GM23338 (cell line): ENCODE measurements around the gene PAGR1. TPM values are rescaled to one million over a fixed set of nuclear protein-coding genes. Genes with fewer than 3 reads are reported as not detected.

ENCODE experiments used
- ATAC-seq: fragments of 200-7000 bp; cut with Tn5 transposase; 3 replicates; pipeline ENCODE4 v1.9.1; 2020
- DNase-seq: peaks from one replicate; pipeline ENCODE4 v3.0.0-alpha.2; 2015; ENCODE audit warnings: low spot score
- H2AFZ ChIP-seq: fragments of 200-600 bp; sonication (generic); 2 replicates; pipeline ENCODE4 v1.8.0; 2016; ENCODE audit warnings: antibody characterized with exemption, mild to moderate bottlenecking, moderate library complexity
- H3F3A ChIP-seq: fragments of 200-600 bp; sonication (generic); replicated peaks from 2 replicates; pipeline ENCODE4 v1.8.0; 2017; ENCODE audit warnings: antibody characterized with exemption, mixed run types, low read depth
- H3K27ac ChIP-seq: fragments of 200-600 bp; sonication (generic); 2 replicates; pipeline ENCODE4 v1.6.1; 2016; ENCODE audit warnings: low read depth
- H3K27me3 ChIP-seq: fragments of 200-600 bp; sonication (generic); 2 replicates; pipeline ENCODE4 v1.8.0; 2016; ENCODE audit warnings: mild to moderate bottlenecking, mixed run types, moderate library complexity; ENCODE audit not compliant: insufficient read depth
- H3K36me3 ChIP-seq: fragments of 200-600 bp; sonication (generic); 2 replicates; pipeline ENCODE4 v1.8.0; 2016; ENCODE audit warnings: mild to moderate bottlenecking; ENCODE audit not compliant: insufficient read depth
- H3K4me1 ChIP-seq: fragments of 200-600 bp; sonication (generic); 2 replicates; pipeline ENCODE4 v1.8.0; 2016; ENCODE audit warnings: mild to moderate bottlenecking, moderate library complexity; ENCODE audit not compliant: insufficient read depth
- H3K4me2 ChIP-seq: fragments of 200-600 bp; sonication (generic); 2 replicates; pipeline ENCODE4 v1.7.1; 2017; ENCODE audit warnings: mixed run types
- H3K4me3 ChIP-seq: fragments of 200-600 bp; sonication (generic); 2 replicates; pipeline ENCODE4 v1.6.1; 2016; ENCODE audit warnings: mixed run types
- H3K79me2 ChIP-seq: fragments of 200-600 bp; sonication (generic); replicated peaks from 2 replicates; pipeline ENCODE4 v1.8.0; 2017; ENCODE audit warnings: mild to moderate bottlenecking; ENCODE audit not compliant: insufficient read depth
- H3K9me2 ChIP-seq: fragments of 200-600 bp; sonication (generic); 2 replicates; pipeline ENCODE4 v1.8.0; 2017; ENCODE audit not compliant: insufficient read depth
- H4K20me1 ChIP-seq: fragments of 200-600 bp; sonication (generic); replicated peaks from 2 replicates; pipeline ENCODE4 v1.8.0; 2017; ENCODE audit warnings: mild to moderate bottlenecking; ENCODE audit not compliant: insufficient read depth
- H3K27ac Mint-ChIP-seq: 2 replicates; pipeline ENCODE4 v1.8.0; 2020; ENCODE audit warnings: inconsistent platforms, mild to moderate bottlenecking, moderate library complexity, mixed read lengths
- H3K27me3 Mint-ChIP-seq: 3 replicates; pipeline ENCODE4 v1.8.0; 2022; ENCODE audit warnings: low read depth, mild to moderate bottlenecking, moderate library complexity, mixed read lengths, inconsistent platforms; ENCODE audit not compliant: insufficient read depth, poor library complexity
- H3K36me3 Mint-ChIP-seq: 3 replicates; pipeline ENCODE4 v1.8.0; 2021; ENCODE audit warnings: low read depth, mild to moderate bottlenecking, inconsistent platforms, moderate library complexity, mixed read lengths
- H3K4me1 Mint-ChIP-seq: 3 replicates; pipeline ENCODE4 v1.8.0; 2020; ENCODE audit warnings: mild to moderate bottlenecking, inconsistent platforms, mixed read lengths
- H3K4me3 Mint-ChIP-seq: 3 replicates; pipeline ENCODE4 v1.8.0; 2021; ENCODE audit warnings: moderate library complexity, mild to moderate bottlenecking, inconsistent platforms, mixed read lengths
- H3K9me3 Mint-ChIP-seq: 3 replicates; pipeline ENCODE4 v1.8.0; 2020; ENCODE audit warnings: moderate library complexity, mild to moderate bottlenecking, inconsistent platforms, mixed read lengths
- CREB1 ChIP-seq: fragments of 250-450 bp; sonication (Bioruptor Pico); IDR thresholded peaks from 2 replicates; pipeline ENCODE4 v1.5.0; 2020; ENCODE audit warnings: low read depth, mild to moderate bottlenecking, moderate library complexity
- CTCF ChIP-seq, 2 experiments: fragments of 200-600 bp in 1 of 2; sonication (generic) in 1 of 2; conservative IDR thresholded peaks; 2 replicates each; pipeline versions ENCODE4 v1.5.1 to v1.6.1; 2016 to 2017; ENCODE audit warnings: antibody characterized with exemption in 2 of 2, low read depth in 2 of 2, mild to moderate bottlenecking in 2 of 2, moderate library complexity in 1 of 2
- ETS1 ChIP-seq: IDR thresholded peaks from 2 replicates; pipeline ENCODE4 v1.6.1; 2016; ENCODE audit warnings: antibody characterized with exemption
- EZH2 ChIP-seq: fragments of 200-600 bp; sonication (generic); IDR thresholded peaks from one replicate; pipeline ENCODE4 v1.8.0; 2017; ENCODE audit warnings: antibody characterized with exemption, mild to moderate bottlenecking, low read depth; ENCODE audit not compliant: unreplicated experiment
- EZH2phosphoT487 ChIP-seq: fragments of 200-600 bp; sonication (generic); IDR thresholded peaks from one replicate; pipeline ENCODE4 v1.8.1; 2018; ENCODE audit warnings: antibody characterized with exemption; ENCODE audit not compliant: unreplicated experiment
- JUNB ChIP-seq: IDR thresholded peaks from one replicate; pipeline ENCODE4 v1.6.1; 2016; ENCODE audit warnings: antibody characterized with exemption; ENCODE audit not compliant: unreplicated experiment
- NANOG ChIP-seq: IDR thresholded peaks from 2 replicates; pipeline ENCODE4 v1.6.1; 2016; ENCODE audit warnings: antibody characterized with exemption, borderline replicate concordance
- POLR2AphosphoS5 ChIP-seq: IDR thresholded peaks from 2 replicates; pipeline ENCODE4 v1.6.1; 2016; ENCODE audit warnings: antibody characterized with exemption, low read depth
- REST ChIP-seq: IDR thresholded peaks from one replicate; pipeline ENCODE4 v1.6.1; 2018; ENCODE audit warnings: antibody characterized with exemption; ENCODE audit not compliant: unreplicated experiment
- STAT1 ChIP-seq: IDR thresholded peaks from one replicate; pipeline ENCODE4 v1.6.1; 2016; ENCODE audit warnings: antibody characterized with exemption; ENCODE audit not compliant: unreplicated experiment
- ZNF114 ChIP-seq: fragments of 250-450 bp; sonication (Bioruptor Pico); IDR thresholded peaks from 2 replicates; pipeline ENCODE4 v1.5.0; 2020; ENCODE audit warnings: mild to moderate bottlenecking, moderate library complexity
- ZNF331 ChIP-seq: fragments of 250-450 bp; sonication (Bioruptor Pico); IDR thresholded peaks from 2 replicates; pipeline ENCODE4 v1.5.0; 2020; ENCODE audit warnings: low read depth, mild to moderate bottlenecking, moderate library complexity
- ZNF462 ChIP-seq: fragments of 250-450 bp; sonication (Bioruptor Pico); IDR thresholded peaks from 2 replicates; pipeline ENCODE4 v1.5.0; 2020; ENCODE audit warnings: mild to moderate bottlenecking, moderate library complexity
- polyA plus RNA-seq: library from polyadenylated mRNA; unstranded; fragments of >200 nt; fragmentation: Nextera tagmentation; extraction: Ambion mirVana; gene quantifications from 2 replicates; pipeline ENCODE4 v1.2.1, GENCODE V29; 2016
- total RNA-seq: library from RNA; depleted of rRNA; stranded (reverse); fragments of >200 nt; shearing (Covaris generic); gene quantifications from 2 replicates; pipeline ENCODE4 v1.2.3, GENCODE V29; 2014

The PAGR1 gene
- total and polyA plus RNA-seq, 2 experiments from 2014 or later: 67.6 to 78.7 TPM

GRCh38 chr16:29824589-29825144 lies 8.7 kb downstream of the PAGR1 start:
- Histone ChIP-seq H3F3A (peaks cover 3% of the 10 kb centered on the region), H2AFZ (no peak overlapping the region), H3K36me3 (peaks cover 3% of the 10 kb centered on the region; the same call in 1 of the 2 replicates), H4K20me1 (peaks cover 3% of the 10 kb centered on the region; the same call in 1 of the 2 replicates), H3K79me2 (no peaks in the 10 kb centered on the region), H3K27me3 (no peaks in the 10 kb centered on the region), H3K4me1 (no peaks in the 10 kb centered on the region; the same call in 1 of the 2 replicates), H3K4me3 (no peak overlapping the region), H3K27ac (0 out of 2 replicates have a peak overlapping the region, but pooled peaks have one; percentile 32), H3K9me2 (no peaks in the 10 kb centered on the region), H3K4me2 (no peak overlapping the region)
- no peak overlapping the region for H3K4me3 Mint-ChIP-seq
- peaks cover 9% of the 10 kb centered on the region for H3K36me3 Mint-ChIP-seq
- peaks cover 9% of the 10 kb centered on the region for H3K27me3 Mint-ChIP-seq
- TF ChIP-seq CREB1 (CRISPR knock-in tag): no peak
- no peak for TF ChIP-seq POLR2AphosphoS5
- TF ChIP-seq CTCF (conservative IDR thresholded peaks at IDR 0.05; ENCODE audit: low read depth in 2 of 2): no peak
- no peak for TF ChIP-seq EZH2phosphoT487
- TF ChIP-seq ZNF114 (CRISPR knock-in tag): no peak
- no peak for TF ChIP-seq NANOG
- TF ChIP-seq STAT1: no peak
- no peak for TF ChIP-seq ETS1
- TF ChIP-seq ZNF462: no peak
- no peak for TF ChIP-seq JUNB
- TF ChIP-seq ZNF331 (CRISPR knock-in tag): no peak
- no peak for TF ChIP-seq EZH2
- no peak for TF ChIP-seq REST
- no peaks in the 10 kb centered on the region; the same call in 2 of the 3 replicates for H3K9me3 Mint-ChIP-seq
- no peak for ATAC-seq
- H3K27ac Mint-ChIP-seq: peak overlapping the region; percentile 93; the same call in 1 of the 2 replicates
- peaks cover 24% of the 10 kb centered on the region for H3K4me1 Mint-ChIP-seq
- no peak for DNase-seq
